ENCODE data around the gene RABGAP1. TPM values are rescaled to one million over a fixed set of nuclear protein-coding genes. Genes with fewer than 3 reads are reported as not detected.

Gene RABGAP1
- polyA plus RNA-seq, 1 of the 3 experiments (the other 2 are of a cell fraction): 20.2 TPM

DNA sequence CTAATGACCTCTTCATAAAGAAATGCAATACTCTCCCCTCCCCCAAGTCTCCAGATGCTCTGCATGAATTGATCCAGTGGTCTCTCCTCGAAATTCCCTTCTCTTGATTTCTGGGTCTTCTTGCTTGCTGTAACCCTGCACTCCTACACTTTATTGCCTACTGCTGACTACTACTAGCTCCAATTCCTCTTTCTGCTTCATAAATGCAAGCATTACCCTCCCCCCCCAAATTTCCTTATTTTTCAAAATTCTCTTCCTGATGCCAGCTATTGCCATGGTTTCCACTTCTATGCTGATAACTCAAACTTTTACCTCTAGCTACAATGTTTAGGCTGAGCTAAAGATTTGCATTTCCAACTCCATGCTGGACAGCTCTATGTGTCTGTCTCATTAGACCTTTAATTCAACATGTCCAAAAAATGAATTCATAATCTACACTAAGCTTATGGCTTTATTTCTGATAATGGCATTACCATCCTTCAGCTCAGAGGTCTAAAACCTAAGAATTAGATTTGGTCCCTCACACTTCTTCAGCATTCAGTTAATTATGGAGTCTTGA, 10.9 kb upstream of the RABGAP1 start:
- DNase-seq: no peak
- Histone ChIP-seq H3K4me1 (ENCODE audit: control insufficient read depth in 1 of 2, insufficient read depth in 2 of 2, low read depth in 1 of 2, low read length in 1 of 2) (peaks cover 0 to 9% of the 10 kb centered on the region in 2 experiments; a peak in 2 of 4 replicates), H3K4me2 (peak overlapping the region; percentile 76), H3K27me3 (ENCODE audit: insufficient read depth) (no peaks in the 10 kb centered on the region), H3K9me3 (no peaks in the 10 kb centered on the region), H3K9ac (peak overlapping the region; percentile 92; the same call in 1 of the 2 replicates), H3K36me3 (replicated peaks in 1 of 2; ENCODE audit: control insufficient read depth in 1 of 2, insufficient read depth in 2 of 2, low read length in 1 of 2) (peaks cover 5 to 6% of the 10 kb centered on the region in 2 experiments), H3F3A (replicated peaks; ENCODE audit: insufficient read depth) (peaks cover 8% of the 10 kb centered on the region), H3K79me2 (ENCODE audit: insufficient read depth) (peaks cover 92% of the 10 kb centered on the region), H4K20me1 (ENCODE audit: insufficient read depth) (no peaks in the 10 kb centered on the region), H2AFZ (ENCODE audit: low read depth) (no peak overlapping the region), H3K27ac (ENCODE audit: low read depth in 2 of 2, low read length in 1 of 2) (no peak overlapping the region), H3K9me2 (no peaks in the 10 kb centered on the region), H3K4me3 (ENCODE audit: low read depth in 2 of 2, low read length in 1 of 2) (peak overlapping the region; percentile 84)
- ChIA-PET CTCF (interaction anchor here (0.8 to 1.3 kb wide), 5 partner anchors 8 to 805 kb away, joined by 3 to 5 read pairs (median 3); partner anchors contain the start of gene ZBTB6), POLR2A (interaction anchor here (2.8 to 4.1 kb wide), 2 partner anchors 11 to 17 kb away, joined by 18 to 30 read pairs; partner anchors contain the start of genes RABGAP1 and ZBTB6)
- TF ChIP-seq, protein P1, sequence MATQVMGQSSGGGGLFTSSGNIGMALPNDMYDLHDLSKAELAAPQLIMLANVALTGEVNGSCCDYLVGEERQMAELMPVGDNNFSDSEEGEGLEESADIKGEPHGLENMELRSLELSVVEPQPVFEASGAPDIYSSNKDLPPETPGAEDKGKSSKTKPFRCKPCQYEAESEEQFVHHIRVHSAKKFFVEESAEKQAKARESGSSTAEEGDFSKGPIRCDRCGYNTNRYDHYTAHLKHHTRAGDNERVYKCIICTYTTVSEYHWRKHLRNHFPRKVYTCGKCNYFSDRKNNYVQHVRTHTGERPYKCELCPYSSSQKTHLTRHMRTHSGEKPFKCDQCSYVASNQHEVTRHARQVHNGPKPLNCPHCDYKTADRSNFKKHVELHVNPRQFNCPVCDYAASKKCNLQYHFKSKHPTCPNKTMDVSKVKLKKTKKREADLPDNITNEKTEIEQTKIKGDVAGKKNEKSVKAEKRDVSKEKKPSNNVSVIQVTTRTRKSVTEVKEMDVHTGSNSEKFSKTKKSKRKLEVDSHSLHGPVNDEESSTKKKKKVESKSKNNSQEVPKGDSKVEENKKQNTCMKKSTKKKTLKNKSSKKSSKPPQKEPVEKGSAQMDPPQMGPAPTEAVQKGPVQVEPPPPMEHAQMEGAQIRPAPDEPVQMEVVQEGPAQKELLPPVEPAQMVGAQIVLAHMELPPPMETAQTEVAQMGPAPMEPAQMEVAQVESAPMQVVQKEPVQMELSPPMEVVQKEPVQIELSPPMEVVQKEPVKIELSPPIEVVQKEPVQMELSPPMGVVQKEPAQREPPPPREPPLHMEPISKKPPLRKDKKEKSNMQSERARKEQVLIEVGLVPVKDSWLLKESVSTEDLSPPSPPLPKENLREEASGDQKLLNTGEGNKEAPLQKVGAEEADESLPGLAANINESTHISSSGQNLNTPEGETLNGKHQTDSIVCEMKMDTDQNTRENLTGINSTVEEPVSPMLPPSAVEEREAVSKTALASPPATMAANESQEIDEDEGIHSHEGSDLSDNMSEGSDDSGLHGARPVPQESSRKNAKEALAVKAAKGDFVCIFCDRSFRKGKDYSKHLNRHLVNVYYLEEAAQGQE (IDR thresholded peaks at IDR 0.05; ENCODE audit: low read depth, low read length): peak; percentile 59; the same call in 1 of the 2 replicates
- TF ChIP-seq, protein P2, sequence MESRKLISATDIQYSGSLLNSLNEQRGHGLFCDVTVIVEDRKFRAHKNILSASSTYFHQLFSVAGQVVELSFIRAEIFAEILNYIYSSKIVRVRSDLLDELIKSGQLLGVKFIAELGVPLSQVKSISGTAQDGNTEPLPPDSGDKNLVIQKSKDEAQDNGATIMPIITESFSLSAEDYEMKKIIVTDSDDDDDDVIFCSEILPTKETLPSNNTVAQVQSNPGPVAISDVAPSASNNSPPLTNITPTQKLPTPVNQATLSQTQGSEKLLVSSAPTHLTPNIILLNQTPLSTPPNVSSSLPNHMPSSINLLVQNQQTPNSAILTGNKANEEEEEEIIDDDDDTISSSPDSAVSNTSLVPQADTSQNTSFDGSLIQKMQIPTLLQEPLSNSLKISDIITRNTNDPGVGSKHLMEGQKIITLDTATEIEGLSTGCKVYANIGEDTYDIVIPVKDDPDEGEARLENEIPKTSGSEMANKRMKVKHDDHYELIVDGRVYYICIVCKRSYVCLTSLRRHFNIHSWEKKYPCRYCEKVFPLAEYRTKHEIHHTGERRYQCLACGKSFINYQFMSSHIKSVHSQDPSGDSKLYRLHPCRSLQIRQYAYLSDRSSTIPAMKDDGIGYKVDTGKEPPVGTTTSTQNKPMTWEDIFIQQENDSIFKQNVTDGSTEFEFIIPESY (IDR thresholded peaks at IDR 0.05; ENCODE audit: borderline replicate concordance, low read depth): no peak
- TF ChIP-seq, protein P3, sequence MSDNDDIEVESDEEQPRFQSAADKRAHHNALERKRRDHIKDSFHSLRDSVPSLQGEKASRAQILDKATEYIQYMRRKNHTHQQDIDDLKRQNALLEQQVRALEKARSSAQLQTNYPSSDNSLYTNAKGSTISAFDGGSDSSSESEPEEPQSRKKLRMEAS (IDR thresholded peaks at IDR 0.05; ENCODE audit: low read depth): no peak
- TF ChIP-seq, protein P4, sequence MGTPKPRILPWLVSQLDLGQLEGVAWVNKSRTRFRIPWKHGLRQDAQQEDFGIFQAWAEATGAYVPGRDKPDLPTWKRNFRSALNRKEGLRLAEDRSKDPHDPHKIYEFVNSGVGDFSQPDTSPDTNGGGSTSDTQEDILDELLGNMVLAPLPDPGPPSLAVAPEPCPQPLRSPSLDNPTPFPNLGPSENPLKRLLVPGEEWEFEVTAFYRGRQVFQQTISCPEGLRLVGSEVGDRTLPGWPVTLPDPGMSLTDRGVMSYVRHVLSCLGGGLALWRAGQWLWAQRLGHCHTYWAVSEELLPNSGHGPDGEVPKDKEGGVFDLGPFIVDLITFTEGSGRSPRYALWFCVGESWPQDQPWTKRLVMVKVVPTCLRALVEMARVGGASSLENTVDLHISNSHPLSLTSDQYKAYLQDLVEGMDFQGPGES (IDR thresholded peaks at IDR 0.05; ENCODE audit: low read depth, low read length): no peak
- 80% methylated on average over 1 of the region's 1 CpG for WGBS (ENCODE audit: low lambda C conversion rate)
